ENCODE measurements around the gene SENP6.
A peak's percentile ranks its signal among the peaks of the same experiment; 100 is the strongest.

GRCh38 chr6:75601304-75602245 lies at the start of gene SENP6:
- TF ChIP-seq, protein P1, sequence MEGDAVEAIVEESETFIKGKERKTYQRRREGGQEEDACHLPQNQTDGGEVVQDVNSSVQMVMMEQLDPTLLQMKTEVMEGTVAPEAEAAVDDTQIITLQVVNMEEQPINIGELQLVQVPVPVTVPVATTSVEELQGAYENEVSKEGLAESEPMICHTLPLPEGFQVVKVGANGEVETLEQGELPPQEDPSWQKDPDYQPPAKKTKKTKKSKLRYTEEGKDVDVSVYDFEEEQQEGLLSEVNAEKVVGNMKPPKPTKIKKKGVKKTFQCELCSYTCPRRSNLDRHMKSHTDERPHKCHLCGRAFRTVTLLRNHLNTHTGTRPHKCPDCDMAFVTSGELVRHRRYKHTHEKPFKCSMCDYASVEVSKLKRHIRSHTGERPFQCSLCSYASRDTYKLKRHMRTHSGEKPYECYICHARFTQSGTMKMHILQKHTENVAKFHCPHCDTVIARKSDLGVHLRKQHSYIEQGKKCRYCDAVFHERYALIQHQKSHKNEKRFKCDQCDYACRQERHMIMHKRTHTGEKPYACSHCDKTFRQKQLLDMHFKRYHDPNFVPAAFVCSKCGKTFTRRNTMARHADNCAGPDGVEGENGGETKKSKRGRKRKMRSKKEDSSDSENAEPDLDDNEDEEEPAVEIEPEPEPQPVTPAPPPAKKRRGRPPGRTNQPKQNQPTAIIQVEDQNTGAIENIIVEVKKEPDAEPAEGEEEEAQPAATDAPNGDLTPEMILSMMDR (IDR thresholded peaks at IDR 0.05) = no peak
- peak; percentile 68 to 78 for TF ChIP-seq POLR2A (IDR thresholded peaks at IDR 0.05)
